OCI-LY1 (cell line): Measurements from ENCODE around the gene ANTXR1.

Source experiments
- CTCF ChIP-seq: fragments of 200-600 bp; sonication (generic), shearing (Covaris generic); IDR thresholded peaks from 2 replicates; pipeline ENCODE4 v1.5.1; 2017; ENCODE audit warnings: mild to moderate bottlenecking, antibody characterized with exemption, low read length, moderate library complexity, mixed read lengths
- EZH2 ChIP-seq: fragments of 200-600 bp; sonication (generic), shearing (Covaris generic); IDR thresholded peaks from 2 replicates; pipeline ENCODE4 v1.8.0; 2017; ENCODE audit warnings: borderline replicate concordance, mixed run types, mild to moderate bottlenecking, antibody characterized with exemption, low read length, moderate library complexity, mixed read lengths

GRCh38 chr2:69132960-69133590 lies 120.1 kb downstream of the ANTXR1 start:
- TF ChIP-seq CTCF (no peak), EZH2 (no peak)
